ENCODE results near the gene ATG10.
"Not testable (repeated sequence)": the region's sequence is repeated elsewhere in the genome, so short reads cannot be mapped to it uniquely, and the experiment has no call there.

Gene ATG10

GRCh38 chr5:81982172-81982685, 10.4 kb downstream of the ATG10 start:
- not testable (repeated sequence) for DNase-seq (ENCODE audit: low read depth)

GRCh38 chr5:81983148-81983547, 11.3 kb downstream of the ATG10 start:
- DNase-seq (ENCODE audit: low read depth): not testable (repeated sequence)

GRCh38 chr5:81983563-81983962, 11.7 kb downstream of the ATG10 start:
- DNase-seq (ENCODE audit: low read depth): not testable (repeated sequence)

- DNase-seq (ENCODE audit: low read depth): no peak
These were observed 14.3 kb downstream of the ATG10 start for GRCh38 chr5:81986126-81986525.

GRCh38 chr5:81989204-81989603, 17.4 kb downstream of the ATG10 start:
- DNase-seq (ENCODE audit: low read depth): no peak

- no peak for DNase-seq (ENCODE audit: low read depth)
These were observed 22.9 kb downstream of the ATG10 start for GRCh38 chr5:81994679-81995078.

- no peak for DNase-seq (ENCODE audit: low read depth)
These were observed 23.6 kb downstream of the ATG10 start for GRCh38 chr5:81995407-81995806.

- DNase-seq (ENCODE audit: low read depth): no peak
These were observed 32.7 kb downstream of the ATG10 start for GRCh38 chr5:82004511-82004910.

GRCh38 chr5:82009869-82010268, 38.0 kb downstream of the ATG10 start:
- DNase-seq (ENCODE audit: low read depth): not testable (repeated sequence)

- no peak for DNase-seq (ENCODE audit: low read depth)
These were observed 38.9 kb downstream of the ATG10 start for GRCh38 chr5:82010696-82011095.

- no peak for DNase-seq (ENCODE audit: low read depth)
These were observed 39.9 kb downstream of the ATG10 start for GRCh38 chr5:82011761-82012160.

- DNase-seq (ENCODE audit: low read depth): not testable (repeated sequence)
These were observed 42.8 kb downstream of the ATG10 start for GRCh38 chr5:82014644-82015043.

- no peak for DNase-seq (ENCODE audit: low read depth)
These were observed 46.6 kb downstream of the ATG10 start for GRCh38 chr5:82018462-82018861.

- no peak for DNase-seq (ENCODE audit: low read depth)
These were observed 47.7 kb downstream of the ATG10 start for GRCh38 chr5:82019342-82020138.

- no peak for DNase-seq (ENCODE audit: low read depth)
These were observed 50.7 kb downstream of the ATG10 start for GRCh38 chr5:82022499-82022898.

GRCh38 chr5:82023644-82024043, 51.8 kb downstream of the ATG10 start:
- no peak for DNase-seq (ENCODE audit: low read depth)

- DNase-seq (ENCODE audit: low read depth): no peak
These were observed 59.6 kb downstream of the ATG10 start for GRCh38 chr5:82031220-82032119.

- not testable (repeated sequence) for DNase-seq (ENCODE audit: low read depth)
These were observed 71.1 kb downstream of the ATG10 start for GRCh38 chr5:82042894-82043293.

GRCh38 chr5:82044010-82044409, 72.2 kb downstream of the ATG10 start:
- DNase-seq (ENCODE audit: low read depth): no peak

- no peak for DNase-seq (ENCODE audit: low read depth)
These were observed 73.9 kb downstream of the ATG10 start for GRCh38 chr5:82045554-82046275.

- DNase-seq (ENCODE audit: low read depth): no peak
These were observed 74.4 kb downstream of the ATG10 start for GRCh38 chr5:82046276-82046647.

GRCh38 chr5:82050955-82051354, 79.1 kb downstream of the ATG10 start:
- DNase-seq (ENCODE audit: low read depth): no peak

All from stimulated activated CD8-positive, alpha-beta memory T cell treated with anti-CD3 and anti-CD28 coated beads, Interleukin-12 subunit alpha, Interleukin-12 subunit beta, amount 100 ng/mL, for 1 hour (primary cell).